HG02610 (cell line): ENCODE data around the gene ZNF48.
A peak's percentile ranks its signal among the peaks of the same experiment; 100 is the strongest.

Source experiments
- ATAC-seq: cut with Tn5 transposase; IDR thresholded peaks from one replicate; pipeline ENCODE4 v1.9.1; 2021; ENCODE audit warnings: mild to moderate bottlenecking, moderate library complexity; ENCODE audit not compliant: unreplicated experiment

ZNF48 gene

GRCh38 chr16:30395155-30395991, at the start of gene ZNF48:
ZNF48 (plus strand) TSS chr16:30395420; CDS start chr16:30395795, 375 bp downstream.
- ATAC-seq: peak; percentile 58

DNA sequence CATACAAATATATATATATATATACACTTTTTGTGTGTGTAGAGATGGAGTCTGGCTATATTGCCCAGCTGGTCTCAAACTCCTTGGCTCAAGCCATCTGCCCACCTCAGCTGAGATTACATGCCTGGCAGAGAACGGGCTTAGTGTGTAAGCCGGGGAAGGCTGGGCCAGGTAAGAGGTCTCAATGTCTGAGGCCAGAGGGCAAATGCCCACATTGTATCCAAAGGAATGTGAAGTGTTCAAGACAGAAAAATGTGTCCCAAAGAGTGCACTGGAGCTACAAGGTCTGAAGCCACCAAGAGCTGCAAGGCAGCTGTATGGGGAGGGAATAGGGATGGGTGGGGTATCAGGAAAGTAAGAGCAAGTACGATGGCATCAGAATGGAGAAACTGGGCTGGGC, 48.9 kb upstream of the ZNF48 start:
- no peak for ATAC-seq

DNA sequence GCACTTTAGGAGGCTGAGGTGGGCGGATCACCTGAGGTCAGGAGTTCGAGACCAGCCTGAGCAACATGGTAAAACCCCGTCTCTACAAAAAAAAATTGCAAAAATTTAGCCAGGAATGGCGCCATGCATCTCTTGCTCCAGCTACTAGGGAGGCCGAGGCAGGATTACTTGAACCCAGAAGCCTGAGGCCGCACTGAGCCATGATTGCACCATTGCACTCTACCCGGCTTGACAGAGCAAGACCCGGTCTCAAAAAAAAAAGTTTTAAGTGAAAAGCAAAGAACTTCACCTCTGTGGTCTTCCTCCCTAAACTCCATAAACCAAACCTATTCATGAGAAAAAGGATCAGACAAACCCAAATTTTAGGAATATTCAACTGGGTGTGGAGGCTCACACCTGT, 47.1 kb upstream of the ZNF48 start:
- no peak for ATAC-seq

- ATAC-seq: no peak
Measured at GRCh38 chr16:30348929-30349328, 46.3 kb upstream of the ZNF48 start.

DNA sequence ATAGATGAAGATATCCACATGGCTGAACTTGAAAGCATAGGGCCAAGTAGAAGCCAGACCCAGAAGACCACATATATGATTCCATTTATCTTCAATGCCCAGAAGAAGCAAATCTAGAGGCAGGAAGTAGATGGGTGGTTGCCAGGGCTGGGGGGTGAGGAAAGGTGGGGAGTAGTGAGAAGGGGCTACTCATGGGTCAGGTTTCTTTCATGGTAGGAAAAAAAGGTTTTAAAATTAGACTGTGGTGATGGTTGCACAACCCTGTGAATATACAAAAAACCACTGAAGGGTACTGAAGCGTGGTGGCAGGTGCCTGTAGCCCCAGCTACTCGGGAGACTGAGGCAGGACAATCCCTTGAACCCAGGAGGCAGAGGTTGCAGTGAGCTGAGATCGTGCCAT, 45.5 kb upstream of the ZNF48 start:
- no peak for ATAC-seq

DNA sequence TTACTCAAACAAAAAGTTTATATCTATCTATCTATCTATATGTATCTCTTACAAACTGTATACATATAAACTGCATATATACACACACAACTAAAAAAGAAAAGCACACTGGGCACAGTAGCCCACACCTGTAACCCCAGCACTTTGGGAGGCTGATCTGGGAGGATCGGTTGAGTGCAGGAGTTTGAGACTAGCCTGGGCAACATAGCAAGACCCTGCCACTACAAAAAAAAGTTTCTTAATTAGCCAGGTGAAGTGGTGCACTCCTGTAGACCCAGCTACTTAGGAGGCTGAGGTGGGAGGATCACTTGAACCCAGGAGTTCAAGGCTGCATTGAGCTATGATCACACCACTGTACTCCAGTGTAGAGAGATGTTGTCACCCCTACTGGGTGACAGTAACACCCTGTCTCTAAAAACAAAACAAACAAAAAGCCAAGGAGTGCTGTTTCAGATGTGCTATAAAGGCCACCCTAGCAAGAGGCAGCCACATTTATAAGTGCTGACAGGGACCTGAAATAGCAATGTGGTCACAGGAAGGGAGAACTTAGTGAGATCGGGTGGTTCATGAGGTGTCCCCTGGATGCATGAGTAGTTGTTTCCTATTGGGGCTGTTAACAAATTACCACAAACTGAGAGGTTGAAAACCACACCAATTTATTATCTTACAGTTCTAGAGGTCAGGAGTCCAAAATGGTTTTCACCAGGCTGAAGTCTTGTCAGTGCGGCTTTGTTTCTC, 44.9 kb upstream of the ZNF48 start:
- ATAC-seq: peak; percentile 56

DNA sequence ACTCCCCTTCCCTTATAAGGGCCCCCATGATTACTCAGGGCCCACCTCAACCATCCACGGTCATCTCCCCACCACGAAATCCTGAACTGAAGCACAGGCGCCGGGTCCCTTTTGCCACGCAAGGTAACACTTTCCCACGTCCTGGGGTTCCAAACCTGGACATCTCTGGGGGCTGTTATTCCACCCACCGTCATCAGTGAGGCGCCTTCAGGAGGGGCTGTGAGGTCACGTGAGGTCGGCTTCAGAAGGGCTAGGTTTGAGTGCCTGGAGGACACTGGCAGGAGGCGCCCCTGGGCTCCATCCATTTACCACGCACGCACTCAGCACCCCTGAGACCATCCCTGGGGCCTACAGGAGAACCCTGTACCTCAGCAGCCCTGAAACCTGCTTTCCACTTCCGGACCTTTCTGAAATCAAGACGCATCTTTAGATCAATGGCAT, 44.2 kb upstream of the ZNF48 start:
- ATAC-seq: no peak

GRCh38 chr16:30351586-30352419, 43.4 kb upstream of the ZNF48 start:
- ATAC-seq: no peak

DNA sequence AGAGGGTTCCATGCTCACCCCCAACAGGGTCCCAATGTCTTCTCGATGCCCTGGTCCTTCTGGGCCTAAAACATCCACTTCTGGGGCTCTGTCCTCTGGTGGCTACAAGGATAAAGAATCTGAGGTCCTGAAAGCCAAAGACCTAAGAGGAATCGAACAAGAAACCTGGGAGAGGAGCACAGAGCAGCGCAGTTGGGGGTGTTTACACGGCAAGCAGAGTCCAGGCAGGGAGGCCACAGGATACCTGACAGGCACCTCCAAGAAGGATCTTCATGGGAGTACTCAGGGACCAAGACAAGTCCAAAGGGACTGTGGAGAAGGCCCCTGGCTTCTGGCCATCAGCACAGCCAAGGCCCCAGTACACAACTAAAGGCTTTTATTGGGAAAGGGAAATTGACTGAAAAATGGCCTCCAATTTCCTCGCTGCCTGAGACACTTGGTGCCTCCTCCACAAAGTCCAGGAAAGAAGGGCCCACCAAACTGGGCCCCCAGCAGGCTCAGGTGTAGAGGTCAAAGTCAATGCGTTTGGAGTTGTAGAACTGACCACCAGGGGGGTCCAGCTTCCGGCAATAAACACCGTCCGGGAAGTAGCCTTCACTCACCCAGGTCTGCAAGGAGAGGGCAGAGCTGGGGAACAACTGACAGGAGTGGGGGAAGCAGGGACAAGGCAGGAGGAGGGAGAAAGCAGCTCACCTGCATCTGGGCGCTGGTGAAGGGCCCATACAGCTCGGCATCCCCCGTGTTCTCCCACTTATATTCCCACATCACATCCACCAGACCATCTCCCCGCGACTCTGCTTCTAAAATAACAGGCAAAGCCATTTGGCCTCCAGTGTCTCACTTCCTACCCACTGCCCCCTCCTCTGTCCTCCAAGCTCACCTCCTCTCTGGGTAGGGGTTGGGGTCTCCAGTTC, 42.5 kb upstream of the ZNF48 start:
- ATAC-seq: no peak

- no peak for ATAC-seq
Measured at GRCh38 chr16:30353438-30354129, 41.6 kb upstream of the ZNF48 start.

- peak; percentile 15 for ATAC-seq
Measured at GRCh38 chr16:30354423-30355143, 40.6 kb upstream of the ZNF48 start.

GRCh38 chr16:30355144-30355953, 39.9 kb upstream of the ZNF48 start, which contains the start of gene CD2BP2:
CD2BP2 (minus strand) TSS chr16:30355308; CDS start chr16:30354681, 627 bp downstream.
- ATAC-seq: peak; percentile 61

DNA sequence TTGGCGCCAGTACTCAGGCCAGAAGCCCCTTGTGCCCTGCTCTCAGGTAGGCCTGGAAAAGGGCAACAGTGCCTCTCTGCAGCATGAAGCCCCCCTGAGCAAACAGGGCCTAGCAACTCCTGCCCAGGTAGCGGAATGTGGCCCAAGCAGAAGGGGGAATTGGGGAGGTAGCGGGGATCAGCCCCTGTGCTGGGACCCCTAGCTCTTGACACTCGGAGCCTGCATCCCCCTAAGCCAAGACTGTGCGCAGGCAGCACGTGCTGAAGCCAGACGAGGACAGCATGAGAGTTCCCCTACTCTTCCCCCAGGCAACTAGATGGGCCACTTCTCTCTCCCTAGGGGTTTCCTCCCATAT, 39.3 kb upstream of the ZNF48 start:
- ATAC-seq: no peak

DNA sequence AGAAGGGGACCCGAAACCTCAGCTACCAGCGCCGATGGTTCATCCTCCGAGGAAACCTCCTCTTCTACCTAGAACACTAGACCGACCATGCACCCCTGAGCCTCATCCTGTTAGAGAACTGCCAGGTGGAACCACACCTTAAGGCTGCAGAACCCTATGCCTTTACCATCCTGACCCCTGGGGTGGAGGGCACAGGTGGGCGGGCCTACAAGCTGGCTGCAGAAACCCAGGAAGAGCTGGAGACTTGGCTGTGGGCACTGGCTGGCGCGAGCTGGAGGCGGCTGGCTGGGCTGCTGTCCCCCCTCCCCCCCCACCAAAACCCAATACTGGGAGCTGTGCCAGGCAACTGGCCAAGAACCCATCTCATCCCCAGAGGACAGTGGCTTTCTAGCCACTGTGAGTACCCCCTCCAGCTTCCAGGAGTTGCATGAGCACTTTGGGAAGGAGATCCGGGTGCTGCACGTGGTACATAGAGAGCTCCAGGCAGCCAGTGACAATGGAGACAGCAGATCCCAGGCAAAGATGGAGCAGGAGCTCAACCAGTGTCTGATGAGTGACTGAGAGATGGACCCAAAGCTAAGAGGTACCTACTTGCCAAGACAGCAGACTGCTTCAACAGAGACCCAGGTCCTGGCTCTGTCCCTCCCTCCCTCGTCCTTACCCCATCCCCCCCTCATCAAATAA, 38.7 kb upstream of the ZNF48 start:
- ATAC-seq: no peak

DNA sequence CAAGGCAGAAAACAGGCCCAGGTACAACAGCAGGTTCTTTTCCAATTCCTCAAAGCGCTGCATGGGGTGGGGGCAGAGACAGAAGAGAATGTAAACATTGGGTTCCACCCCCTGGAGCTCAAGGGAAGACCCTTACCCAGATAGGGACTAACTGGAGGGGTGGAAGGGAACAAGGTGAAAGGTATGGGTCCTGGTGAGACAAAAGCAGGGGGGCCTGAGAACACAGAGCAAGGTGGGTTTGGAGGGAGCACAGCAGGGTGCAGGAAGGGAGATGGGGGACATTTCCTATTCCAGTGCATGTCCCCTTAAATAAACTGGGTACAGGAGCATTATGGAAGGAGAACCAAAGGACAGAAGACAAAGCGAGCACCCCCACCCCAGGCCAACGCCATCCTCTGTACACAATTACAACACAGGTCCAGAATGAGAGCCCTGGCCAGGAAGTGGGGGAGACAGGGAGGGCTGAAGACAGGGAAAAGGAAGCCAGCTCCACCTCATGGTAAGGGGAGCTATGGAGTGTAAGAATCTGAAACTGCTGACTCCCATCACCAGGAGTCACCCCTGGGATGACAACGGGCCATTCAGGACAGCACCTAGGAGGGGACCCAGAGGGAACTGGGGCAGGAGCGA, 38.0 kb upstream of the ZNF48 start:
- no peak for ATAC-seq

DNA sequence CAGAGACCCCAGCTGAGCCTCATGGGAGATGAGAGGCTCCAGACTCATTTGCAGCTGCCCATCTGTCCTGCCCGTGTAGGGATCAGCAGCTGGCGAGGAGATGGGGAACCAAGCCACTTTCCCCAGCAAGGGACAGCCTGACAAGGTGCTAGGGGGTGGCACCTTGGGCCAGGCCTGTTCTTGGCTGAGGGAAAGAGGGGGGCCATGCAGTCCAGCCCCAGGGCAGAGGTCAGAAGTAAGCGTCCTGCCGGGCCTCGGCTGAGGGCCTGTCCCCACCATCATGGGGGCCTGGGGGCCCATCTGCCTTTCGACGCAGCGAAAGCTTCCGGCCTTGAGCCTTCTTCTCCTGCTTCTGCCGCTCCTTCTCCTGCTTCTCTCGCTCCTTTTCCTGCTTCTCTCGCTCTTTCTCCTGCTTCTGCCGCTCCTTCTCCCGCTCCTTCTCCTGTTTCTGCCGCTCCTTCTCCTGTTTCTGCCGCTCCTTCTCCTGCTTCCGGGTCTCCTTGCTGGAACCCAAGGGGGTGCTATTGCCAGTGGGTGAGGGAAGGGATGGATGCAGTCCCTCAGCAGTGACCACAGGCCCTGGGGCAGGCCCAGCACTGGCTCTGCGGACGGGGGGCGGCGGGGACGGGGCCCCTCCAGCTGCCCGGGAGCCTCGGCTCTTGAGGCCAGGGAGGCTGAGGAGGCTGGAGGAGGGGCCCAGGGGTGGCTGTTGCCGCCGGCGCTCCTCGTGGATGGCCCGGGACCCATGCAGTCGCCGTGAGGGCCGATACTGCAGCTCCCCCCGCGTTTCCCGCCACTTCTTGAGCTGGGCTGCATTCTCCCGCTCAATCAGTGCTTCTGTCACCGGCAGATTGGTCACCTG, 37.3 kb upstream of the ZNF48 start:
- no peak for ATAC-seq
